Large intestine (tissue), 3 donors: Measurements from ENCODE around the gene PARD3. TPM values are rescaled to one million over a fixed set of nuclear protein-coding genes. Genes with fewer than 3 reads are reported as not detected.
A peak's percentile ranks its signal among the peaks of the same experiment; 100 is the strongest.
"Not testable (repeated sequence)": the region's sequence is repeated elsewhere in the genome, so short reads cannot be mapped to it uniquely, and the experiment has no call there.

Experiments
- DNase-seq, 2 donors: peaks; one replicate each; pipeline versions ENCODE4 v3.0.0 to v3.0.0-alpha.2; 2013
- H3K27ac ChIP-seq: one replicate; pipeline ENCODE4 v1.5.1; 2013; ENCODE audit warnings: low read length
- H3K27me3 ChIP-seq: 2 replicates; pipeline ENCODE4 v1.6.1; 2013; ENCODE audit warnings: low read length; ENCODE audit not compliant: control insufficient read depth, insufficient read depth
- H3K36me3 ChIP-seq: 2 replicates; pipeline ENCODE4 v1.6.1; 2013; ENCODE audit warnings: low read length; ENCODE audit not compliant: control insufficient read depth, insufficient read depth
- H3K4me1 ChIP-seq: one replicate; pipeline ENCODE4 v1.6.1; 2013; ENCODE audit warnings: low read length; ENCODE audit not compliant: control insufficient read depth, insufficient read depth
- H3K4me3 ChIP-seq: one replicate; pipeline ENCODE4 v1.5.1; 2013; ENCODE audit warnings: low read length
- H3K9me3 ChIP-seq: one replicate; pipeline ENCODE4 v1.6.1; 2013; ENCODE audit warnings: mild to moderate bottlenecking, low read depth, low read length, moderate library complexity; ENCODE audit not compliant: control insufficient read depth
- WGBS: methylation state at CpG from one replicate; pipeline ENCODE4 v1.1.5; 2013; ENCODE audit warnings: low lambda C conversion rate; ENCODE audit not compliant: insufficient coverage; 5-methylcytosine and 5-hydroxymethylcytosine counted together
- polyA plus RNA-seq: library from polyadenylated mRNA; unstranded; fragments of 120-200 nt; gene quantifications from one replicate; pipeline ENCODE4 v1.2.1, GENCODE V29; 2013

Gene PARD3
- polyA plus RNA-seq, 1 donor, result 25.5 TPM

DNA sequence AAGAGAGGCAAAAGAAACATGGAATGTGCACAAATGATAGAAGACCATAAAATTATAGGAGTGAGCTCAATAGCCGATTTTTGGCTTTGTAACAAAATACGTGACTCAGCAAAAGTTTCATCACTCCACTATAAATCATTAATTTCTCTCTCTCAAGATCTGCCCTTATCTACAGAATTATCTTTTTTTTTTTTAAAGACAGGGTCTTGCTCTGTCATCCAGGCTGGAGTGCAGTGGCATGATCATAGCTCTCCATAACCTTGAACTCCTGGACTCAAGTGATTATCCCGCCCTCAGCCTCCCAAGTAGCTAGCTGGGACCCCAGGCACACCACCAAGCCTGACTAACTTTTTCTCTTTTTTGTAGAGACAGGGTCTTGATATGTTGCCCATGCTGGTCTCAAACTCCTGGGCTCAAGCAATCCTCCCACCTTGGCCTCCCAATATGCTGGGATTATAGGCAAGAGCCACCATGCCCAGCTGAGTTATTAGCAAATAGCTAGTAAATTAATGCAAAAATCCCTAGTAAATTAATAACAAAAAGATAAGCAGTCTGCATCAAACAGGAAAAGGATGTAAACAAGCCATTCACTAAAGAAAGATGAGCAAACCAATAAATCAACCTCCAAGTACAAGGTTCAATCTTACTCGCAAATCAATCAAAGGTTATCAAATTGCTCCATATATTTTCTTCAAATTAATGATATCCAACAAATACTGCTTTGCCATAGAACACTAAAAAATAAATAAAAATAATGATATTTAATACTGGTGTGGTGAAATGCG lies 450.7 kb downstream of the PARD3 start:
- Histone ChIP-seq H3K4me1 (peaks cover 3% of the 10 kb centered on the region), H3K27ac (no peak overlapping the region), H3K36me3 (peaks cover 5% of the 10 kb centered on the region), H3K4me3 (no peak overlapping the region), H3K27me3 (no peaks in the 10 kb centered on the region), H3K9me3 (no peaks in the 10 kb centered on the region)
- no peak for DNase-seq
- 92% methylated on average over 2 of the region's 5 CpGs for WGBS

- Histone ChIP-seq H3K4me1 (peaks cover 3% of the 10 kb centered on the region), H3K36me3 (peaks cover 9% of the 10 kb centered on the region), H3K27me3 (no peaks in the 10 kb centered on the region), H3K4me3 (no peak overlapping the region), H3K27ac (no peak overlapping the region), H3K9me3 (no peaks in the 10 kb centered on the region)
- DNase-seq, result no peak
- no CpG with 5 or more reads among the region's 3 CpGs for WGBS
These were observed 454.1 kb downstream of the PARD3 start for GRCh38 chr10:34360984-34361383.

DNA sequence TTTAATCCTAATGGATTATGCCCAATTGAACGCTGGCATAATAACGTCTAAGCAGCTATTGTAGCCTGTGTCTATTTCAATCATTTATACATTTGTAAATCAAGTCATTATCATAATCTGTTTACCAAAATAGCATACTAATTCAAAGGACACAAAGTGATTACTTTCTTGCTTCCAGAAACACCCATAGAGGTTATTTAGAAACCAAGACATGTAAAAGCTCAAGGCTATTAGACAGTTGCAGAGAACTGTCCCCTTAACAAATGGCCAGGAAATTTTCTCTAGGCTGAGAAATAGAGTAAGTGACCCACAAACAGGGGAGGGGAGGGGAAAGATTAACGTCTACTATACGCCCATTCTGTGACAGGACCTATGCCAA lies 455.7 kb downstream of the PARD3 start:
- no peak for DNase-seq
- no peaks in the 10 kb centered on the region for H3K27me3 ChIP-seq
- no CpG with 5 or more reads among the region's 4 CpGs for WGBS

DNA sequence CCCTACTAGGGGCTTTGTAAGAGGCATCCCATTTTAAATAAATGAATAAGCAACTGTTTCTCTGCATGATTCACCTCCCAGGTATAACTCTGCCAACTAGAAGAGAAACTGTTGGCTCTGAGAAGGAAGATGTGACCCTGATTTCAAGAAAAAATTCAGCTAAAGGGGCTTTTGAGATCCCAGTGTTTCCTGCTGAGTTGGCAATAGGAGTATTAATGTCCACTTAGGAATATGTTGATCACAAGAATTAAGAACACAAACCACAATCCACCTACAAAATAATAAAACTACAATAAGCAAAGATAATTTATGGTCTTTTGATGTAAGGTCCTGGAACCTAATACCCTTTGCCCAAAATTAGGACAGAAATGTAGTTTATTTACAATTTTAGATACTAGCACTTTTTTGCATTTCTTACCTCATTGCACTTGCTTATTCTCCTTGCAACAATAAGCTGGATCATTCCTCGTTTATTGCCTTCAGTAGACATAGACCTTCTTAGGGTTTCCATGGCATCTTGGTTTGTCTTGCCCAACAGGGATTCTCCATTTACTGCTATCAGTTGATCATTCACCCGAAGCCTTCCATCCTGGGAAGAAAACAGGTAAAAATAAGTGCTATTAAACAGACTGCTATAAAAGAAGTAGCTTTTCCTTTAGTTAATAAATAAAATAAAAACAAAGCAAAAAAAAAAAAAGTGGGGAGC lies 456.2 kb downstream of the PARD3 start:
- peak in 1 of 2 donors; percentile 16 for DNase-seq
- Histone ChIP-seq H3K9me3 (no peaks in the 10 kb centered on the region), H3K4me3 (no peak overlapping the region), H3K27ac (no peak overlapping the region), H3K36me3 (peaks cover 14% of the 10 kb centered on the region), H3K27me3 (no peaks in the 10 kb centered on the region), H3K4me1 (peaks cover 3% of the 10 kb centered on the region)
- WGBS, result 21% methylated on average over 2 of the region's 2 CpGs

More for the DNA sequence above, 455.7 kb downstream of the PARD3 start:
- peaks cover 3% of the 10 kb centered on the region for H3K4me1 ChIP-seq
- no peak overlapping the region for H3K27ac ChIP-seq
- no peak overlapping the region for H3K4me3 ChIP-seq
- peaks cover 13% of the 10 kb centered on the region for H3K36me3 ChIP-seq
- H3K9me3 ChIP-seq, result no peaks in the 10 kb centered on the region

GRCh38 chr10:34356463-34356862 lies 458.6 kb downstream of the PARD3 start:
- Histone ChIP-seq H3K27me3 (no peaks in the 10 kb centered on the region), H3K27ac (no peak overlapping the region), H3K9me3 (no peaks in the 10 kb centered on the region), H3K4me1 (peaks cover 3% of the 10 kb centered on the region), H3K36me3 (peaks cover 11% of the 10 kb centered on the region), H3K4me3 (no peak overlapping the region)
- no peak for DNase-seq

GRCh38 chr10:34353530-34353929 lies 461.6 kb downstream of the PARD3 start:
- H3K27me3 ChIP-seq, H3K36me3 ChIP-seq, H3K4me1 ChIP-seq, H3K9me3 ChIP-seq, H3K4me3 ChIP-seq, DNase-seq, H3K27ac ChIP-seq: not testable (repeated sequence)
- WGBS, result 100% methylated on average over 1 of the region's 4 CpGs

- H3K27me3 ChIP-seq, H3K36me3 ChIP-seq, H3K4me1 ChIP-seq, H3K4me3 ChIP-seq, H3K9me3 ChIP-seq, DNase-seq, H3K27ac ChIP-seq: not testable (repeated sequence)
- WGBS, result no CpG with 5 or more reads among the region's 45 CpGs
These were observed 462.4 kb downstream of the PARD3 start for GRCh38 chr10:34352599-34353204.

DNA sequence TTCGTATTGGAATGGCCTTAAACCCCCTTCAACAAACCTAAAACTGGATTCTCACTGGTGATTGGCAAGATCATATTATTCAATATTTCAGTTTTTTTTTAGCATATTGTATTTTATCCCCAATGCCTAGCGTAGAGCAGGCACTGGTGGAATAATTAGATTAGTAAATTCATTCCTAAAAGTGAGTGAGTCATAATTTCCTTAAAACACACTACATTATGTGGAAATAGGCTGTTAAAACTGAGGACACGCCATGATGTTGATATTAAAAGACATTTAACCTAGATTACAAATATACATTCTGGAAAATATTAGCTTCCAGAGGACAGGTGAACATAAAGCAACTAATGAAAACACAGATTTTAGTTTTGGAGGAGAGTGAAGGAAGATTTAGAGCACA lies 463.9 kb downstream of the PARD3 start:
- DNase-seq, result no peak
- H3K4me1 ChIP-seq, result no peaks in the 10 kb centered on the region
- no peaks in the 10 kb centered on the region for H3K27me3 ChIP-seq
- 80% methylated on average over 1 of the region's 3 CpGs for WGBS
- no peaks in the 10 kb centered on the region for H3K9me3 ChIP-seq
- peaks cover 9% of the 10 kb centered on the region for H3K36me3 ChIP-seq
- no peak overlapping the region for H3K27ac ChIP-seq
- H3K4me3 ChIP-seq, result no peak overlapping the region

DNA sequence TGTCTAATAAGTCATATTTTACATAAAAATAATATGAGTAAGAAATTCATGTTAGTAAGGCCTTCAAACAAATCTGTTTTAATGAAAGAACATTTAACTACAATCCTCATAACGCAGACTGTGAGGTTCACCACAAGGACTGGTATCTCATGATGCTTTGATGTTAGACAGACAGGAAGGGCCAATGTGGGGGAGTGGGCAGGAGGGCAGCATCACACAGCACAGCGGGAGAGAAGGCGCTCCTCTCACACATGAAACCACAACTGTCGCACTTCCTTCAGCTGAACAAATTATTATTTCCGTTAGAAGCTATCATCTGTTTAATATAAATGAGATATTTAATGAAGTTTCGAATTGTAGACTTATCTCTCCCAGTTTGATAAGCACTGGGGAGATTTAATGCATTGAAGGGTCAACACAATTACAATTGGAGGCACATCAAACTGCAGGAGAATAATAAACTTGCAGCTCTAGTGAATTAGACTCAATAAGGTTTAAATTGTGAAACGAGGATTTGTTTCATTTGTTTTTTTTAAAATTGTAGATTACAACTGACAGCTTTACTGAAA lies 466.1 kb downstream of the PARD3 start:
- no peak overlapping the region for H3K27ac ChIP-seq
- H3K27me3 ChIP-seq, result no peaks in the 10 kb centered on the region
- DNase-seq, result no peak
- H3K4me3 ChIP-seq, result no peak overlapping the region
- peaks cover 3% of the 10 kb centered on the region for H3K36me3 ChIP-seq
- WGBS, result 100% methylated on average over 5 of the region's 7 CpGs
- no peaks in the 10 kb centered on the region for H3K4me1 ChIP-seq
- no peaks in the 10 kb centered on the region for H3K9me3 ChIP-seq

GRCh38 chr10:34348021-34348420 lies 467.1 kb downstream of the PARD3 start:
- DNase-seq, result no peak
- Histone ChIP-seq H3K36me3 (peaks cover 3% of the 10 kb centered on the region), H3K9me3 (no peaks in the 10 kb centered on the region), H3K27me3 (no peaks in the 10 kb centered on the region), H3K4me3 (no peak overlapping the region), H3K27ac (no peak overlapping the region), H3K4me1 (no peaks in the 10 kb centered on the region)
- 83% methylated on average over 1 of the region's 6 CpGs for WGBS
